GM18505 (cell line): Measurements from ENCODE around the gene ZNF24.

Experiments used
- ATAC-seq: cut with Tn5 transposase; IDR thresholded peaks from one replicate; pipeline ENCODE4 v1.9.1; 2021; ENCODE audit not compliant: unreplicated experiment
- POLR2A ChIP-seq: IDR thresholded peaks from 4 replicates; pipeline ENCODE4 v1.6.1; 2011; ENCODE audit warnings: borderline replicate concordance; ENCODE audit not compliant: insufficient read depth, insufficient read length; ENCODE audit errors: extremely low read depth

The ZNF24 gene

GRCh38 chr18:35344736-35345459, 678 bp upstream of the ZNF24 start:
- no peak for ATAC-seq
- TF ChIP-seq POLR2A: no peak

- no peak for ATAC-seq
- TF ChIP-seq POLR2A: no peak
These were observed 708 bp downstream of the ZNF24 start for GRCh38 chr18:35343488-35343935.

- no peak for TF ChIP-seq POLR2A
- ATAC-seq: no peak
These were observed 6.9 kb downstream of the ZNF24 start for GRCh38 chr18:35337286-35337685.

- TF ChIP-seq POLR2A: no peak
These were observed 8.4 kb downstream of the ZNF24 start for GRCh38 chr18:35335866-35336265.

GRCh38 chr18:35334821-35335220, 9.4 kb downstream of the ZNF24 start:
- no peak for ATAC-seq
- no peak for TF ChIP-seq POLR2A

More at GRCh38 chr18:35335866-35336265, 8.4 kb downstream of the ZNF24 start:
- no peak for ATAC-seq

- no peak for ATAC-seq
These were observed 10.0 kb downstream of the ZNF24 start for GRCh38 chr18:35334212-35334611.

GRCh38 chr18:35331367-35332087, 12.7 kb downstream of the ZNF24 start:
- no peak for TF ChIP-seq POLR2A
- ATAC-seq: no peak

More at GRCh38 chr18:35334212-35334611, 10.0 kb downstream of the ZNF24 start:
- no peak for TF ChIP-seq POLR2A

GRCh38 chr18:35328868-35329267, 15.4 kb downstream of the ZNF24 start:
- ATAC-seq: no peak
- no peak for TF ChIP-seq POLR2A

- no peak for ATAC-seq
- no peak for TF ChIP-seq POLR2A
These were observed 17.4 kb downstream of the ZNF24 start for GRCh38 chr18:35326695-35327387.

- TF ChIP-seq POLR2A: no peak
- ATAC-seq: no peak
These were observed 19.1 kb downstream of the ZNF24 start for GRCh38 chr18:35324926-35325655.

GRCh38 chr18:35322486-35323458, 21.4 kb downstream of the ZNF24 start:
- TF ChIP-seq POLR2A: no peak
- ATAC-seq: no peak

GRCh38 chr18:35311496-35311895, 32.7 kb downstream of the ZNF24 start:
- TF ChIP-seq POLR2A: no peak
- ATAC-seq: no peak
